ENCODE results near the gene GAB2. TPM values are rescaled to one million over a fixed set of nuclear protein-coding genes. Genes with fewer than 3 reads are reported as not detected.

The GAB2 gene
- total and polyA plus RNA-seq, 2 of the 13 experiments (the other 11 are each of a cell fraction or from before 2014, with no cell fraction given) = 4.1 to 8.6 TPM

DNA sequence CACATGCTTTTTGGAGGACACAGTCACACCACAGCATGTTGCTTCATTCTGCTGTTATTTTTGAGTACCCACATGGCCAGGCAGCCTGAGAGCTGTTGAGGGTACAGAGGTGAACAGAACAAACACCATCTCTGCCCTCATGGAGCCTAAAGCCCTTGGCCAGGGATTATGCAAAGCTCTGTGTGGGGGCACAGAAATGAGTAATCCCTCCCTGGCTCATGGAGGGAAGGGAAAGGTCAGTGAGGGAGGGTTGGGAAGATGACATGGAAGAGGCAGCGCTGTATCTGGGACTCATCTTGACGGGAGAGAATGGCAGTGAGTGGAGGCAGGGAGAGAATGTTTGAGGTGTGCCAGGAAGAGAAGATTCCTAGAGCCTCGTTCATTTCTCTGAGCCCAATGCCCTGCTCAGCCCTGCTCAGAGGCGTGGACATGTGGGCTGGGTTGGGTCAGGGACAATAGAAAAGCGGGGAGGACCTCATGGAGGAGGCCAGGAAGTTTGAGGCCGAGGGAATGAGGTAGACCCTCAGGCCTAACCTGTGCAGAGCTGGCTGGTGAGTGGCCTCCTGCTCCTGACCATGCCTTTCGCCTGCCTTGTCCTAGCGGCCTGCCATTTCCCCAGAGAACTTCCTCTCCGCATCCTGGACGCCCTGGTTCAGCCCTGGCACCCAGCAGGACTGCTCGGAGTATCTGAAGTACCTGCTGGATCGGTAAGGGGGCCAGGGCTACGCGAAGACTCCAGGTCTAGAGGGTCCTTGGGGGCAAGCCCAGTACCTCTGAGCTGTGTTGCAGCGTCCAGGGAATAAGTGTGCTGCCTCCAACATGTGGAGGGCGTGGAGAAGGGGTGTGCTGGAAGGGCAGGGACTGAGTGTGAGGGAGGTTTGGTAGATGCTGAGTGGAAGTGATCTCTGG is 209.1 kb downstream of the GAB2 start (continued):
- TF ChIP-seq PITX1 (CRISPR knock-in tag; IDR thresholded peaks at IDR 0.05) (0 out of 2 replicates have a peak, but pooled peaks have one; percentile 47), CEBPG (CRISPR knock-in tag; IDR thresholded peaks at IDR 0.05) (peak; percentile 17; the same call in 1 of the 2 replicates)
- TF ChIP-seq, protein P1, sequence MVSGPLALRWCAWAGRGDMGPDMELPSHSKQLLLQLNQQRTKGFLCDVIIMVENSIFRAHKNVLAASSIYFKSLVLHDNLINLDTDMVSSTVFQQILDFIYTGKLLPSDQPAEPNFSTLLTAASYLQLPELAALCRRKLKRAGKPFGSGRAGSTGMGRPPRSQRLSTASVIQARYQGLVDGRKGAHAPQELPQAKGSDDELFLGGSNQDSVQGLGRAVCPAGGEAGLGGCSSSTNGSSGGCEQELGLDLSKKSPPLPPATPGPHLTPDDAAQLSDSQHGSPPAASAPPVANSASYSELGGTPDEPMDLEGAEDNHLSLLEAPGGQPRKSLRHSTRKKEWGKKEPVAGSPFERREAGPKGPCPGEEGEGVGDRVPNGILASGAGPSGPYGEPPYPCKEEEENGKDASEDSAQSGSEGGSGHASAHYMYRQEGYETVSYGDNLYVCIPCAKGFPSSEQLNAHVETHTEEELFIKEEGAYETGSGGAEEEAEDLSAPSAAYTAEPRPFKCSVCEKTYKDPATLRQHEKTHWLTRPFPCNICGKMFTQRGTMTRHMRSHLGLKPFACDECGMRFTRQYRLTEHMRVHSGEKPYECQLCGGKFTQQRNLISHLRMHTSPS (CRISPR knock-in tag; IDR thresholded peaks at IDR 0.05; ENCODE audit: low read depth) = peak; percentile 57; the same call in 1 of the 2 replicates

DNA sequence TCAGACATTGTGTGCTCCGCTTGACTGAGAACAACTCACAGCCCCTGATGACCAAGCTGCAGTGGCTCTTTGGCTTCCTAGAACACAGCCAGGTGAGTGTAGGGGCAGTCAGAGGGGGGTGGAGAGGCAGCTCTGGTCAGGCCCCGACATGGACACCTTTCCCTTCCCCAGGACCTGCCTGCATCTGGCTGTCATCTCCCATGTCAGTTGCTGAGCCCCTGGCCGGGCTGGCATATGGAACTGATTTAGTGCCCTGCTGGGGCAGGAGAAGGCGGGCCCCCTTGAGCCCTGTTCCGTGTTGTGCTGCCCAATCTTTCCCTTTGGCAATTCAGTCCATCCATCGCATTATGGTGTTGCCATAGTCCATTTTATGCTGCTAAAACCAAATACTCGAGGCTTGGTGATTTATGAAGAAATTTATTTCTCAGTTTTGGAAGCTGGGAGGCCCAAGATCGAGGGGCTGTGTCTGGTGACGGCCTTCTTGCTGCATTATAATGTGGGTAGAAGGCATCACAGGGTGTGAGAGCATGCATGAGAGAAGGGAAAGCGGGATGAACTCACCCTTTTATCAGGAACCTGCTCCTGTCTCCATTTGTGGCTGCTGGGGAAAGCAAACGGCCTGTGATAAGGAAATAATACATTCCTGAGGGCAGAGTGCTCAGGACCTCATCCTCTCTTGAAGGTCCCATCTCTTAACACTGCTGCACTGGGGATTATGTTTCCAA is 209.9 kb downstream of the GAB2 start:
- H3K4me2 ChIP-seq (ENCODE audit: low read depth, low read length) = no peak overlapping the region
- intact Hi-C loops (cut with micrococcal nuclease; ENCODE audit: unreplicated experiment) = loop anchor here (1.0 kb wide), 1 partner anchor 49 kb away; no protein-coding TSS in a partner anchor
- H3K4me1 ChIP-seq (ENCODE audit: insufficient read depth, low read length) = peaks cover 30% of the 10 kb centered on the region
- ATAC-seq (no peak), FAIRE-seq (no peak), DNase-seq (ENCODE audit: low spot score) (no peak)
- no peak overlapping the region for H3K9ac ChIP-seq (ENCODE audit: insufficient read depth, low read depth, low read length)
- BruUV-seq (replicated peaks) = no TSS peak
- no peak overlapping the region for H2AFZ ChIP-seq (ENCODE audit: low read length)
- H3K27ac ChIP-seq (ENCODE audit: extremely low read length, insufficient read depth, low read length) = peak overlapping the region; percentile 31
- H3K79me2 ChIP-seq (ENCODE audit: insufficient read depth, low read length) = no peaks in the 10 kb centered on the region
- no peaks in the 10 kb centered on the region for H4K20me1 ChIP-seq (ENCODE audit: insufficient read depth, low read length)
- no peaks in the 10 kb centered on the region for H3K9me3 ChIP-seq (ENCODE audit: low read length)
- no peak overlapping the region for H3K4me3 ChIP-seq (replicated peaks in 1 of 3; ENCODE audit: insufficient read depth in 1 of 3, low read depth in 2 of 3, low read length in 3 of 3)
- 84% methylated on average over 8 of the region's 11 CpGs for WGBS (ENCODE audit: low lambda C conversion rate)
- CTCF ChIA-PET (ENCODE audit: low intra/inter-chr PET ratio, low total read pairs) = no interaction called here
- POLR2A ChIA-PET = interaction anchor here (1.5 kb wide), 1 partner anchor 69 kb away, joined by 3 read pairs; the partner anchor contains the start of gene ALG8
- peaks cover 8 to 28% of the 10 kb centered on the region in 2 experiments; a peak in 3 of 5 replicates for H3K36me3 ChIP-seq (replicated peaks in 1 of 2; ENCODE audit: control insufficient read depth in 1 of 2, insufficient read depth in 2 of 2, low read length in 2 of 2)
- in situ Hi-C loops (cut with HindIII; ENCODE audit: extremely low pct_ligation_motif_present, low pct_unique_long_range_greater_than_20kb) = no loop called here
- H3K27me3 ChIP-seq (ENCODE audit: control insufficient read depth in 1 of 2, insufficient read depth in 2 of 2, low read length in 2 of 2) = no peaks in the 10 kb centered on the region
- TF ChIP-seq, protein P2, sequence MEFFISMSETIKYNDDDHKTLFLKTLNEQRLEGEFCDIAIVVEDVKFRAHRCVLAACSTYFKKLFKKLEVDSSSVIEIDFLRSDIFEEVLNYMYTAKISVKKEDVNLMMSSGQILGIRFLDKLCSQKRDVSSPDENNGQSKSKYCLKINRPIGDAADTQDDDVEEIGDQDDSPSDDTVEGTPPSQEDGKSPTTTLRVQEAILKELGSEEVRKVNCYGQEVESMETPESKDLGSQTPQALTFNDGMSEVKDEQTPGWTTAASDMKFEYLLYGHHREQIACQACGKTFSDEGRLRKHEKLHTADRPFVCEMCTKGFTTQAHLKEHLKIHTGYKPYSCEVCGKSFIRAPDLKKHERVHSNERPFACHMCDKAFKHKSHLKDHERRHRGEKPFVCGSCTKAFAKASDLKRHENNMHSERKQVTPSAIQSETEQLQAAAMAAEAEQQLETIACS (CRISPR knock-in tag; IDR thresholded peaks at IDR 0.05) = no peak
- TF ChIP-seq, protein P3, sequence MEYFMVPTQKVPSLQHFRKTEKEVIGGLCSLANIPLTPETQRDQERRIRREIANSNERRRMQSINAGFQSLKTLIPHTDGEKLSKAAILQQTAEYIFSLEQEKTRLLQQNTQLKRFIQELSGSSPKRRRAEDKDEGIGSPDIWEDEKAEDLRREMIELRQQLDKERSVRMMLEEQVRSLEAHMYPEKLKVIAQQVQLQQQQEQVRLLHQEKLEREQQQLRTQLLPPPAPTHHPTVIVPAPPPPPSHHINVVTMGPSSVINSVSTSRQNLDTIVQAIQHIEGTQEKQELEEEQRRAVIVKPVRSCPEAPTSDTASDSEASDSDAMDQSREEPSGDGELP (IDR thresholded peaks at IDR 0.05; ENCODE audit: borderline replicate concordance, low read depth) = no peak
- TF ChIP-seq PTBP1 (IDR thresholded peaks at IDR 0.05; ENCODE audit: low read depth, low read length, poor library complexity, severe bottlenecking) = no peak
- no peak for TF ChIP-seq ZKSCAN5 (CRISPR knock-in tag; IDR thresholded peaks at IDR 0.05)
- no peak for TF ChIP-seq ESRRA (CRISPR knock-in tag; IDR thresholded peaks at IDR 0.05; ENCODE audit: low read depth)
- TF ChIP-seq, protein P4, sequence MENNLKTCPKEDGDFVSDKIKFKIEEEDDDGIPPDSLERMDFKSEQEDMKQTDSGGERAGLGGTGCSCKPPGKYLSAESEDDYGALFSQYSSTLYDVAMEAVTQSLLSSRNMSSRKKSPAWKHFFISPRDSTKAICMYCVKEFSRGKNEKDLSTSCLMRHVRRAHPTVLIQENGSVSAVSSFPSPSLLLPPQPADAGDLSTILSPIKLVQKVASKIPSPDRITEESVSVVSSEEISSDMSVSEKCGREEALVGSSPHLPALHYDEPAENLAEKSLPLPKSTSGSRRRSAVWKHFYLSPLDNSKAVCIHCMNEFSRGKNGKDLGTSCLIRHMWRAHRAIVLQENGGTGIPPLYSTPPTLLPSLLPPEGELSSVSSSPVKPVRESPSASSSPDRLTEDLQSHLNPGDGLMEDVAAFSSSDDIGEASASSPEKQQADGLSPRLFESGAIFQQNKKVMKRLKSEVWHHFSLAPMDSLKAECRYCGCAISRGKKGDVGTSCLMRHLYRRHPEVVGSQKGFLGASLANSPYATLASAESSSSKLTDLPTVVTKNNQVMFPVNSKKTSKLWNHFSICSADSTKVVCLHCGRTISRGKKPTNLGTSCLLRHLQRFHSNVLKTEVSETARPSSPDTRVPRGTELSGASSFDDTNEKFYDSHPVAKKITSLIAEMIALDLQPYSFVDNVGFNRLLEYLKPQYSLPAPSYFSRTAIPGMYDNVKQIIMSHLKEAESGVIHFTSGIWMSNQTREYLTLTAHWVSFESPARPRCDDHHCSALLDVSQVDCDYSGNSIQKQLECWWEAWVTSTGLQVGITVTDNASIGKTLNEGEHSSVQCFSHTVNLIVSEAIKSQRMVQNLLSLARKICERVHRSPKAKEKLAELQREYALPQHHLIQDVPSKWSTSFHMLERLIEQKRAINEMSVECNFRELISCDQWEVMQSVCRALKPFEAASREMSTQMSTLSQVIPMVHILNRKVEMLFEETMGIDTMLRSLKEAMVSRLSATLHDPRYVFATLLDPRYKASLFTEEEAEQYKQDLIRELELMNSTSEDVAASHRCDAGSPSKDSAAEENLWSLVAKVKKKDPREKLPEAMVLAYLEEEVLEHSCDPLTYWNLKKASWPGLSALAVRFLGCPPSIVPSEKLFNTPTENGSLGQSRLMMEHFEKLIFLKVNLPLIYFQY (CRISPR knock-in tag; IDR thresholded peaks at IDR 0.05; ENCODE audit: borderline replicate concordance) = no peak
- no peak for TF ChIP-seq PCBP1 (IDR thresholded peaks at IDR 0.05; ENCODE audit: borderline replicate concordance, low read depth, low read length)
